A549 (cell line): ENCODE data around the gene TRPM2. TPM values are rescaled to one million over a fixed set of nuclear protein-coding genes. Genes with fewer than 3 reads are reported as not detected.
"Not testable (repeated sequence)": the region's sequence is repeated elsewhere in the genome, so short reads cannot be mapped to it uniquely, and the experiment has no call there.

Experiments
- ATAC-seq, 2 experiments: fragments of 200-7000 bp in 1 of 2; fragments of >200 bp in 1 of 2; cut with Nextera tagmentation in 1 of 2; cut with Tn5 transposase in 1 of 2; 3 replicates each; pipeline versions ENCODE4 v1.8.0 to v1.9.1; 2018 to 2020; ENCODE audit warnings: mild to moderate bottlenecking in 1 of 2, moderate library complexity in 1 of 2
- CTCF ChIA-PET: fragments of 300-600 bp; sonication (Branson Sonifier 250); formaldehyde crosslinking; extraction: SDS; loops from one replicate; lab custom pipeline; 2021; ENCODE audit warnings: antibody characterized with exemption, inconsistent platforms; lab: Yijun Ruan, JAX
- POLR2A ChIA-PET: fragments of 350-600 bp; formaldehyde crosslinking; extraction: SDS; loops from one replicate; lab custom pipeline; 2021; ENCODE audit warnings: antibody characterized with exemption, inconsistent platforms; lab: Yijun Ruan, JAX
- DNase-seq, 2 experiments: peaks; one replicate each; pipeline versions ENCODE4 v3.0.0 to v3.0.0-alpha.2; 2011 to 2016; ENCODE audit warnings: low read depth in 1 of 2, low spot score in 1 of 2
- FAIRE-seq: peaks from 2 replicates; lab custom pipeline; 2011; peaks lifted over from hg19 to GRCh38; lab: Jason Lieb, UNC
- H3K27ac ChIP-seq, 2 experiments: fragments of >200 bp; sonication (Bioruptor Twin); formaldehyde crosslinking; 3 replicates each; pipeline ENCODE4 v1.5.1; 2016 to 2017
- H3K4me1 ChIP-seq: fragments of >200 bp; sonication (Bioruptor Twin); formaldehyde crosslinking; 3 replicates; pipeline ENCODE4 v1.6.1; 2016
- H3K4me2 ChIP-seq: fragments of >200 bp; sonication (Bioruptor Twin); formaldehyde crosslinking; 3 replicates; pipeline ENCODE4 v1.6.1; 2016
- H3K4me3 ChIP-seq: fragments of >200 bp; sonication (Bioruptor Twin); formaldehyde crosslinking; 3 replicates; pipeline ENCODE4 v1.5.1; 2016
- H3K9me3 ChIP-seq: fragments of >200 bp; sonication (Bioruptor Twin); formaldehyde crosslinking; 3 replicates; pipeline ENCODE4 v1.6.1; 2016
- CHD4 ChIP-seq: fragments of 200-600 bp; sonication (generic); IDR thresholded peaks from 2 replicates; pipeline ENCODE4 v1.6.1; 2016; ENCODE audit warnings: antibody characterized with exemption, mild to moderate bottlenecking, borderline replicate concordance
- EHF ChIP-seq: fragments of 250-450 bp; sonication (Bioruptor Pico); IDR thresholded peaks from 2 replicates; pipeline ENCODE4 v1.5.0; 2020; ENCODE audit warnings: mild to moderate bottlenecking
- EP300 ChIP-seq, 2 experiments: fragments of >200 bp; sonication (Bioruptor Twin); formaldehyde crosslinking; IDR thresholded peaks; 2 replicates in 1 of 2; 3 replicates in 1 of 2; pipeline ENCODE4 v1.6.1; 2016 to 2017
- FOSB ChIP-seq: fragments of 250-450 bp; sonication (Bioruptor Pico); IDR thresholded peaks from 2 replicates; pipeline ENCODE4 v1.5.0; 2020; ENCODE audit warnings: mild to moderate bottlenecking, moderate library complexity
- FOXS1 ChIP-seq: fragments of 250-450 bp; sonication (Bioruptor Pico); IDR thresholded peaks from 2 replicates; pipeline ENCODE4 v1.5.0; 2020; ENCODE audit warnings: mild to moderate bottlenecking, moderate library complexity
- GATA3 ChIP-seq: IDR thresholded peaks from 2 replicates; pipeline ENCODE4 v1.6.1; 2012; ENCODE audit warnings: borderline replicate concordance
- HOXA7 ChIP-seq: fragments of 250-450 bp; sonication (Bioruptor Pico); IDR thresholded peaks from 2 replicates; pipeline ENCODE4 v1.5.0; 2020; ENCODE audit warnings: mild to moderate bottlenecking, moderate library complexity
- HOXB13 ChIP-seq: fragments of 250-450 bp; sonication (Bioruptor Pico); IDR thresholded peaks from 2 replicates; pipeline ENCODE4 v1.5.0; 2020; ENCODE audit warnings: low read depth, mild to moderate bottlenecking, moderate library complexity
- JUN ChIP-seq, 2 experiments: fragments of >200 bp; sonication (Bioruptor Twin); formaldehyde crosslinking; IDR thresholded peaks; 2 replicates in 1 of 2; 3 replicates in 1 of 2; pipeline ENCODE4 v1.6.1; 2016 to 2017
- JUNB ChIP-seq: fragments of >200 bp; sonication (Bioruptor Twin); formaldehyde crosslinking; IDR thresholded peaks from 2 replicates; pipeline ENCODE4 v1.6.1; 2016
- KDM1A ChIP-seq: fragments of 200-600 bp; sonication (generic); IDR thresholded peaks from 2 replicates; pipeline ENCODE4 v1.6.1; 2016; ENCODE audit warnings: low read depth, mild to moderate bottlenecking
- MAFK ChIP-seq: fragments of 450-650 bp; IDR thresholded peaks from 2 replicates; pipeline ENCODE4 v1.6.1; 2014; ENCODE audit not compliant: partially characterized antibody
- MAZ ChIP-seq: fragments of 150-350 bp; IDR thresholded peaks from 2 replicates; pipeline ENCODE4 v1.6.1; 2014; ENCODE audit warnings: antibody characterized with exemption, low read depth, low read length, borderline replicate concordance
- MYC ChIP-seq: IDR thresholded peaks from 2 replicates; pipeline ENCODE4 v1.6.1; 2012; ENCODE audit warnings: mild to moderate bottlenecking, inconsistent platforms, low read length, improper control_type of control experiment, borderline replicate concordance
- NFE2L2 ChIP-seq: fragments of 150-350 bp; conservative IDR thresholded peaks from 2 replicates; pipeline ENCODE4 v1.6.1; 2014; ENCODE audit warnings: low read length
- NPAS2 ChIP-seq: fragments of 250-450 bp; sonication (Bioruptor Pico); IDR thresholded peaks from 2 replicates; pipeline ENCODE4 v1.8.0; 2022; ENCODE audit warnings: mild to moderate bottlenecking, moderate library complexity, borderline replicate concordance
- RFX5 ChIP-seq: fragments of 450-650 bp; IDR thresholded peaks from 2 replicates; pipeline ENCODE4 v1.7.1; 2014; ENCODE audit warnings: antibody characterized with exemption, mild to moderate bottlenecking, moderate library complexity
- SMC3 ChIP-seq: fragments of >200 bp; sonication (Bioruptor Twin); formaldehyde crosslinking; IDR thresholded peaks from 3 replicates; pipeline ENCODE4 v1.6.1; 2018; ENCODE audit warnings: inconsistent platforms
- ZFP36 ChIP-seq: fragments of 450-650 bp; IDR thresholded peaks from 2 replicates; pipeline ENCODE4 v1.6.1; 2014; ENCODE audit warnings: borderline replicate concordance; ENCODE audit not compliant: partially characterized antibody
- WGBS: methylation state at CpG from one replicate; pipeline ENCODE4 v1.1.6; 2017; ENCODE audit errors: missing lambda C conversion rate; 5-methylcytosine and 5-hydroxymethylcytosine counted together
- polyA plus RNA-seq, 4 experiments: library from polyadenylated mRNA; depleted of rRNA in 3 of 4; stranded (reverse); fragments of >200 nt; fragmentation: RNase III in 1 of 4; extraction: RNeasy Plus Mini Kit Qiagen cat#74134 plus additional on column Dnase treatment in 1 of 4; gene quantifications; 2 replicates in 3 of 4; 3 replicates in 1 of 4; pipeline ENCODE4 v1.2.3, GENCODE V29; 2011 to 2017
- TF ChIP-seq, protein P1 (sequence below): fragments of 150-350 bp; IDR thresholded peaks from 2 replicates; pipeline ENCODE4 v1.6.1; 2014; ENCODE audit warnings: low read depth, mild to moderate bottlenecking, low read length
- TF ChIP-seq, protein P2 (sequence below): fragments of 250-450 bp; sonication (Bioruptor Pico); IDR thresholded peaks from 2 replicates; pipeline ENCODE4 v1.5.0; 2020; ENCODE audit warnings: low read depth, mild to moderate bottlenecking, moderate library complexity
- TF ChIP-seq, protein P3 (sequence below): fragments of 250-450 bp; sonication (Bioruptor Pico); IDR thresholded peaks from 2 replicates; pipeline ENCODE4 v1.5.0; 2021; ENCODE audit warnings: mild to moderate bottlenecking, moderate library complexity, borderline replicate concordance

TRPM2 gene
- polyA plus RNA-seq, 2 of the 4 experiments (the other 2 are of a cell fraction), result 3.2 to 5.5 TPM

GRCh38 chr21:44416193-44416592 is 62.8 kb downstream of the TRPM2 start:
- ATAC-seq (no peak), FAIRE-seq (no peak), DNase-seq (no peak)
- ChIA-PET POLR2A (no interaction called here), CTCF (no interaction called here)
- TF ChIP-seq, protein P1, sequence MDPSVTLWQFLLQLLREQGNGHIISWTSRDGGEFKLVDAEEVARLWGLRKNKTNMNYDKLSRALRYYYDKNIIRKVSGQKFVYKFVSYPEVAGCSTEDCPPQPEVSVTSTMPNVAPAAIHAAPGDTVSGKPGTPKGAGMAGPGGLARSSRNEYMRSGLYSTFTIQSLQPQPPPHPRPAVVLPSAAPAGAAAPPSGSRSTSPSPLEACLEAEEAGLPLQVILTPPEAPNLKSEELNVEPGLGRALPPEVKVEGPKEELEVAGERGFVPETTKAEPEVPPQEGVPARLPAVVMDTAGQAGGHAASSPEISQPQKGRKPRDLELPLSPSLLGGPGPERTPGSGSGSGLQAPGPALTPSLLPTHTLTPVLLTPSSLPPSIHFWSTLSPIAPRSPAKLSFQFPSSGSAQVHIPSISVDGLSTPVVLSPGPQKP, result no peak
- no peak for TF ChIP-seq JUN (IDR thresholded peaks at IDR 0.05)
- no peak for TF ChIP-seq HOXA7 (CRISPR knock-in tag)
- no peak for TF ChIP-seq GATA3
- TF ChIP-seq EP300 (IDR thresholded peaks at IDR 0.05), result no peak
- no peak for TF ChIP-seq MAZ
- no peak for TF ChIP-seq NFE2L2
- TF ChIP-seq NPAS2, result no peak
- no peak for TF ChIP-seq SMC3
- TF ChIP-seq FOXS1, result no peak
- TF ChIP-seq FOSB, result no peak
- no peak for TF ChIP-seq EHF
- no peaks in the 10 kb centered on the region for H3K9me3 ChIP-seq
- H3K4me1 ChIP-seq, result no peaks in the 10 kb centered on the region
- H3K4me2 ChIP-seq, result no peak overlapping the region
- no peak overlapping the region for H3K27ac ChIP-seq
- H3K4me3 ChIP-seq, result no peak overlapping the region
- 19% methylated on average over 3 of the region's 8 CpGs for WGBS

- 92% methylated on average over 11 of the region's 21 CpGs for WGBS
- not testable (repeated sequence) for DNase-seq
These were observed 64.2 kb downstream of the TRPM2 start for GRCh38 chr21:44417621-44418107.

GRCh38 chr21:44418108-44418875 is 64.9 kb downstream of the TRPM2 start:
- POLR2A ChIA-PET, result no interaction called here
- no peaks in the 10 kb centered on the region for H3K9me3 ChIP-seq
- no peak overlapping the region for H3K27ac ChIP-seq
- no peak overlapping the region for H3K4me2 ChIP-seq
- no peaks in the 10 kb centered on the region for H3K4me1 ChIP-seq
- TF ChIP-seq MYC (no peak), RFX5 (no peak), JUNB (no peak), HOXB13 (CRISPR knock-in tag) (no peak), MAFK (no peak)
- TF ChIP-seq, protein P1, result no peak
- TF ChIP-seq, protein P2, sequence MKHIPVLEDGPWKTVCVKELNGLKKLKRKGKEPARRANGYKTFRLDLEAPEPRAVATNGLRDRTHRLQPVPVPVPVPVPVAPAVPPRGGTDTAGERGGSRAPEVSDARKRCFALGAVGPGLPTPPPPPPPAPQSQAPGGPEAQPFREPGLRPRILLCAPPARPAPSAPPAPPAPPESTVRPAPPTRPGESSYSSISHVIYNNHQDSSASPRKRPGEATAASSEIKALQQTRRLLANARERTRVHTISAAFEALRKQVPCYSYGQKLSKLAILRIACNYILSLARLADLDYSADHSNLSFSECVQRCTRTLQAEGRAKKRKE, result no peak
- TF ChIP-seq, all 56 proteins: peak for 0
- ATAC-seq (no peak), FAIRE-seq (no peak), DNase-seq (no peak)
- whole genome bisulfite sequencing, result no CpG with 5 or more reads among the region's 25 CpGs
- CTCF ChIA-PET, result no interaction called here
- H3K4me3 ChIP-seq, result no peak overlapping the region

More at GRCh38 chr21:44417621-44418107, 64.2 kb downstream of the TRPM2 start:
- POLR2A ChIA-PET, H3K4me2 ChIP-seq, H3K4me3 ChIP-seq, H3K4me1 ChIP-seq, H3K27ac ChIP-seq, CTCF ChIA-PET, ATAC-seq, H3K9me3 ChIP-seq, FAIRE-seq: not testable (repeated sequence)

GRCh38 chr21:44418876-44419230 is 65.4 kb downstream of the TRPM2 start:
- Histone ChIP-seq H3K4me2 (no peak overlapping the region), H3K27ac (no peak overlapping the region), H3K4me1 (no peaks in the 10 kb centered on the region), H3K9me3 (no peaks in the 10 kb centered on the region), H3K4me3 (no peak overlapping the region)
- FAIRE-seq (no peak), DNase-seq (no peak), ATAC-seq (no peak)
- ChIA-PET POLR2A (no interaction called here), CTCF (no interaction called here)
- TF ChIP-seq ZFP36, result no peak
- no peak for TF ChIP-seq KDM1A
- TF ChIP-seq, protein P3, sequence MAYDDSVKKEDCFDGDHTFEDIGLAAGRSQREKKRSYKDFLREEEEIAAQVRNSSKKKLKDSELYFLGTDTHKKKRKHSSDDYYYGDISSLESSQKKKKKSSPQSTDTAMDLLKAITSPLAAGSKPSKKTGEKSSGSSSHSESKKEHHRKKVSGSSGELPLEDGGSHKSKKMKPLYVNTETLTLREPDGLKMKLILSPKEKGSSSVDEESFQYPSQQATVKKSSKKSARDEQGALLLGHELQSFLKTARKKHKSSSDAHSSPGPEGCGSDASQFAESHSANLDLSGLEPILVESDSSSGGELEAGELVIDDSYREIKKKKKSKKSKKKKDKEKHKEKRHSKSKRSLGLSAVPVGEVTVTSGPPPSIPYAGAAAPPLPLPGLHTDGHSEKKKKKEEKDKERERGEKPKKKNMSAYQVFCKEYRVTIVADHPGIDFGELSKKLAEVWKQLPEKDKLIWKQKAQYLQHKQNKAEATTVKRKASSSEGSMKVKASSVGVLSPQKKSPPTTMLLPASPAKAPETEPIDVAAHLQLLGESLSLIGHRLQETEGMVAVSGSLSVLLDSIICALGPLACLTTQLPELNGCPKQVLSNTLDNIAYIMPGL (CRISPR knock-in tag), result no peak
- TF ChIP-seq, protein P2, result no peak
- no peak for TF ChIP-seq EP300 (IDR thresholded peaks at IDR 0.05)
- TF ChIP-seq CHD4, result no peak
- WGBS, result 54% methylated on average over 5 of the region's 8 CpGs
